ENCODE measurements around the gene TMOD1.

GRCh38 chr9:97598461-97599288, 97.2 kb downstream of the TMOD1 start:
- TF ChIP-seq EZH2 (IDR thresholded peaks at IDR 0.05; ENCODE audit: low read depth, low read length, severe bottlenecking) (no peak), TAF1 (IDR thresholded peaks at IDR 0.05; ENCODE audit: low read depth, low read length) (no peak)

Data from H1 (cell line).